Neural progenitor cell (in vitro differentiated cells): ENCODE data around the gene GPS1.

ENCODE experiments used
- CTCF ChIP-seq: fragments of 200-600 bp; sonication (generic); IDR thresholded peaks from 2 replicates; pipeline ENCODE4 v1.5.1; 2017; ENCODE audit warnings: antibody characterized with exemption, mild to moderate bottlenecking
- EZH2 ChIP-seq: fragments of 200-600 bp; sonication (generic); IDR thresholded peaks from 2 replicates; pipeline ENCODE4 v1.6.1; 2017; ENCODE audit warnings: antibody characterized with exemption, mild to moderate bottlenecking, moderate library complexity
- EZH2phosphoT487 ChIP-seq: fragments of 200-600 bp; sonication (generic); IDR thresholded peaks from 2 replicates; pipeline ENCODE4 v1.6.1; 2017; ENCODE audit warnings: antibody characterized with exemption

GRCh38 chr17:82035488-82035887 is 16.2 kb upstream of the GPS1 start:
- TF ChIP-seq CTCF = no peak
- no peak for TF ChIP-seq EZH2
- no peak for TF ChIP-seq EZH2phosphoT487
